ENCODE results near the gene PSMB3. TPM values are rescaled to one million over a fixed set of nuclear protein-coding genes. Genes with fewer than 3 reads are reported as not detected.

Gene PSMB3
- total RNA-seq, result 299 and 314 TPM in 2 replicates

GRCh38 chr17:38752308-38753070, at the start of gene PSMB3:
TSS of gene PSMB3 (plus strand) at chr17:38752741. CDS start at chr17:38752827, 86 bp downstream.

GRCh38 chr17:38704606-38705522, 47.7 kb upstream of the PSMB3 start, which contains the start of gene MLLT6:
TSS of gene MLLT6 (plus strand) at chr17:38705273. CDS start at chr17:38705633, 360 bp downstream.

GRCh38 chr17:38729886-38730525, 22.5 kb upstream of the PSMB3 start, which contains the start of gene CISD3:
TSS of gene CISD3 (plus strand) at chr17:38730341. CDS start at chr17:38730359, 18 bp downstream.

GRCh38 chr17:38748149-38748891, 4.2 kb upstream of the PSMB3 start, which contains the start of gene PCGF2:
TSS of gene PCGF2 (minus strand) at chr17:38748336. CDS start at chr17:38740402, 7,934 bp downstream.

GRCh38 chr17:38799501-38800236, 47.1 kb downstream of the PSMB3 start, which contains the start of gene PIP4K2B:
TSS of gene PIP4K2B (minus strand) at chr17:38799556. CDS start at chr17:38799424, 132 bp downstream.

Other genes with a start within 250 kb of the PSMB3 start
- 0.42 TPM in 1 of 2 replicates, not detected in the other for gene SRCIN1, start 146.8 kb upstream of the PSMB3 start, total RNA-seq
- 4.3 and 7.1 TPM in 2 replicates for gene EPOP, start 77.8 kb upstream of the PSMB3 start, total RNA-seq
- 20.1 and 24.4 TPM in 2 replicates for gene MLLT6, start 47.5 kb upstream of the PSMB3 start, total RNA-seq
- 7.5 and 11.2 TPM in 2 replicates for gene CISD3, start 22.4 kb upstream of the PSMB3 start, total RNA-seq
- gene PCGF2, start 4.4 kb upstream of the PSMB3 start, total RNA-seq, result 4.5 and 6.3 TPM in 2 replicates
- 25.2 and 31.9 TPM in 2 replicates for gene PIP4K2B, start 46.8 kb downstream of the PSMB3 start, total RNA-seq
- 8.5 and 11.4 TPM in 2 replicates for gene CWC25, start 72.6 kb downstream of the PSMB3 start, total RNA-seq
- gene RPL23, start 101.0 kb downstream of the PSMB3 start, total RNA-seq, result 1,511 and 1,520 TPM in 2 replicates
- gene LASP1, start 117.3 kb downstream of the PSMB3 start, total RNA-seq, result 131 and 183 TPM in 2 replicates
- not detected in 2 replicates for gene FBXO47, start 214.7 kb downstream of the PSMB3 start, total RNA-seq